ENCODE results near the gene SLC2A6.

SLC2A6 gene

GRCh38 chr9:133496861-133497842, 18.3 kb upstream of the SLC2A6 start:
- no peak for DNase-seq

- no peak for DNase-seq
Measured at GRCh38 chr9:133495327-133496293, 16.7 kb upstream of the SLC2A6 start.

GRCh38 chr9:133494636-133495326, 15.9 kb upstream of the SLC2A6 start:
- DNase-seq, result no peak

- no peak for DNase-seq
Measured at GRCh38 chr9:133493845-133494540, 15.1 kb upstream of the SLC2A6 start.

GRCh38 chr9:133493428-133493827, 14.5 kb upstream of the SLC2A6 start:
- DNase-seq, result no peak

- DNase-seq, result no peak
Measured at GRCh38 chr9:133492061-133493021, 13.4 kb upstream of the SLC2A6 start.

GRCh38 chr9:133491656-133491925, 12.7 kb upstream of the SLC2A6 start:
- DNase-seq, result no peak

- DNase-seq, result no peak
Measured at GRCh38 chr9:133490865-133491655, 12.2 kb upstream of the SLC2A6 start.

- DNase-seq, result no peak
Measured at GRCh38 chr9:133490201-133490681, 11.3 kb upstream of the SLC2A6 start.

GRCh38 chr9:133489253-133490190, 10.6 kb upstream of the SLC2A6 start:
- no peak for DNase-seq

- no peak for DNase-seq
Measured at GRCh38 chr9:133488686-133489252, 9.9 kb upstream of the SLC2A6 start.

- DNase-seq, result no peak
Measured at GRCh38 chr9:133487331-133487725, 8.4 kb upstream of the SLC2A6 start.

GRCh38 chr9:133485531-133486260, 6.8 kb upstream of the SLC2A6 start:
- no peak for DNase-seq

GRCh38 chr9:133484671-133485437, 6.0 kb upstream of the SLC2A6 start:
- DNase-seq, result no peak

GRCh38 chr9:133483611-133484010, 4.7 kb upstream of the SLC2A6 start:
- DNase-seq, result no peak

- DNase-seq, result no peak
Measured at GRCh38 chr9:133477992-133478850, 678 bp downstream of the SLC2A6 start.
